GM23338 (cell line): Measurements from ENCODE around the gene CRYBG3.

Source experiments
- CTCF ChIP-seq, 2 experiments: fragments of 200-600 bp in 1 of 2; sonication (generic) in 1 of 2; conservative IDR thresholded peaks; 2 replicates each; pipeline versions ENCODE4 v1.5.1 to v1.6.1; 2016 to 2017; ENCODE audit warnings: antibody characterized with exemption in 2 of 2, low read depth in 2 of 2, mild to moderate bottlenecking in 2 of 2, moderate library complexity in 1 of 2
- EZH2 ChIP-seq: fragments of 200-600 bp; sonication (generic); IDR thresholded peaks from one replicate; pipeline ENCODE4 v1.8.0; 2017; ENCODE audit warnings: antibody characterized with exemption, mild to moderate bottlenecking, low read depth; ENCODE audit not compliant: unreplicated experiment
- JUNB ChIP-seq: IDR thresholded peaks from one replicate; pipeline ENCODE4 v1.6.1; 2016; ENCODE audit warnings: antibody characterized with exemption; ENCODE audit not compliant: unreplicated experiment
- POLR2AphosphoS5 ChIP-seq: IDR thresholded peaks from 2 replicates; pipeline ENCODE4 v1.6.1; 2016; ENCODE audit warnings: antibody characterized with exemption, low read depth

GRCh38 chr3:97939401-97939800 is 117.6 kb downstream of the CRYBG3 start:
- TF ChIP-seq CTCF (conservative IDR thresholded peaks at IDR 0.05; ENCODE audit: low read depth in 2 of 2) (no peak), EZH2 (no peak), JUNB (no peak), POLR2AphosphoS5 (no peak)
